BJ (cell line): Measurements from ENCODE around the gene ITSN1. TPM values are rescaled to one million over a fixed set of nuclear protein-coding genes. Genes with fewer than 3 reads are reported as not detected.

Experiments used
- CTCF ChIA-PET: fragments of 350-600 bp; formaldehyde crosslinking; extraction: SDS; loops from one replicate; lab custom pipeline; 2021; ENCODE audit warnings: antibody characterized with exemption, inconsistent platforms; lab: Yijun Ruan, JAX
- POLR2A ChIA-PET: fragments of 300-600 bp; sonication (Branson Sonifier 250); formaldehyde crosslinking; extraction: SDS; loops from one replicate; lab custom pipeline; 2021; ENCODE audit warnings: antibody characterized with exemption; lab: Charles Lee
- DNase-seq: peaks from one replicate; pipeline ENCODE4 v3.0.0-alpha.2; 2011; ENCODE audit warnings: low read depth
- H3K27me3 ChIP-seq: 2 replicates; pipeline ENCODE4 v1.6.0; 2011; ENCODE audit warnings: low read length; ENCODE audit not compliant: control insufficient read depth, insufficient read depth
- H3K36me3 ChIP-seq: 2 replicates; pipeline ENCODE4 v1.5.1; 2011; ENCODE audit warnings: low read length; ENCODE audit not compliant: control insufficient read depth, insufficient read depth
- H3K4me3 ChIP-seq: 2 replicates; pipeline ENCODE4 v1.5.1; 2011; ENCODE audit warnings: low read depth, mild to moderate bottlenecking, control low read depth, low read length
- CTCF ChIP-seq: IDR thresholded peaks from 2 replicates; pipeline ENCODE4 v1.5.1; 2011; ENCODE audit warnings: low read depth, mild to moderate bottlenecking, control low read depth, inconsistent platforms, low read length, moderate library complexity; ENCODE audit not compliant: insufficient read depth
- polyA plus RNA-seq: library from polyadenylated mRNA; depleted of rRNA; stranded (reverse); fragments of >200 nt; gene quantifications from 2 replicates; pipeline ENCODE4 v1.2.3, GENCODE V29; 2011

ITSN1 gene
- polyA plus RNA-seq, 1 experiment: 68.4 TPM

DNA sequence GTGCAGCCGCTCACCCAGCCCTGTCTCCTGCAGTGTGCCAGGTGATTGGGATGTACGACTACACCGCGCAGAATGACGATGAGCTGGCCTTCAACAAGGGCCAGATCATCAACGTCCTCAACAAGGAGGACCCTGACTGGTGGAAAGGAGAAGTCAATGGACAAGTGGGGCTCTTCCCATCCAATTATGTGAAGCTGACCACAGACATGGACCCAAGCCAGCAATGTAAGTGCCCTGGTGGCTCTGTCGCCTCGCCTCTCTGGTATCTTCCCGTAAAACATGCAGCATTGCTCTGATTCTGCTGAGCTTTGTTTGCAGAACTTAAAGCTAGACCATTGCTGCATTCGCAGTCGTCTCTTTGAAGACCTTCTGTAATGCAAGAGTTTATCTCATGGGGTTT lies 194.1 kb downstream of the ITSN1 start:
- Histone ChIP-seq H3K27me3 (no peaks in the 10 kb centered on the region), H3K36me3 (peaks cover 6% of the 10 kb centered on the region), H3K4me3 (no peak overlapping the region)
- ChIA-PET CTCF (no interaction called here), POLR2A (no interaction called here)
- DNase-seq: no peak
- no peak for TF ChIP-seq CTCF

DNA sequence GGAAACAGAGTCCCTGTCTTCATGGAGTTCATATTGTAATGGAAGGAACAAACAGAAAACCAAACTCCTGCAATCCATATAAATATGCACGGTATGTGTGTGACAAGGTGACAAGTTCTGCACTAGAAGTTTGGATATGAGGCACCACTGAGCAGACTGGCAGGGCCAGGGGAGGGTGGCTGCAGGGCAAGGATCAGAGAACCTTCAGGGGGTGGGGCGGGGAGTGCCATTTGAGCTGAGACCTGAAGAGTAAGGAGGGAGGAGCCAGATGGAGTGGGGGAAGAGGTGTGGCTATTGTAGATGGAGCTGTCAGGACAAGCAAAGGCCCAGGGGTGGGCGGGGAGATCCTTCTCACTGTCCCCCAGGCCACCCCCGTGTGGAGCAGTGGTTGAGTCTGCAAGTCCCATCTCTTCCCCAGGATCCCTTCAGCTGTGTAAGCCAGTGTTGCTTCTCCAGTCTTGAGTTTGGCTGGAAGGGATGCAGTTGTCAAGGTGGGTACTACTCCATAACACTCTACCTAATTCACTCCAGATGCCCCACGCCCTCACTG lies 196.9 kb downstream of the ITSN1 start:
- Histone ChIP-seq H3K4me3 (no peak overlapping the region), H3K27me3 (no peaks in the 10 kb centered on the region), H3K36me3 (peaks cover 4% of the 10 kb centered on the region)
- ChIA-PET POLR2A (no interaction called here), CTCF (interaction anchor here (0.8 kb wide), 1 partner anchor 14 kb away, joined by 4 read pairs; no protein-coding TSS in a partner anchor)
- no peak for DNase-seq
- no peak for TF ChIP-seq CTCF

GRCh38 chr21:33839806-33840205 lies 197.5 kb downstream of the ITSN1 start:
- Histone ChIP-seq H3K36me3 (peaks cover 4% of the 10 kb centered on the region), H3K27me3 (no peaks in the 10 kb centered on the region), H3K4me3 (no peak overlapping the region)
- ChIA-PET CTCF (interaction anchor here (0.8 kb wide), 1 partner anchor 14 kb away, joined by 4 read pairs; no protein-coding TSS in a partner anchor), POLR2A (no interaction called here)
- no peak for TF ChIP-seq CTCF
- DNase-seq: no peak

DNA sequence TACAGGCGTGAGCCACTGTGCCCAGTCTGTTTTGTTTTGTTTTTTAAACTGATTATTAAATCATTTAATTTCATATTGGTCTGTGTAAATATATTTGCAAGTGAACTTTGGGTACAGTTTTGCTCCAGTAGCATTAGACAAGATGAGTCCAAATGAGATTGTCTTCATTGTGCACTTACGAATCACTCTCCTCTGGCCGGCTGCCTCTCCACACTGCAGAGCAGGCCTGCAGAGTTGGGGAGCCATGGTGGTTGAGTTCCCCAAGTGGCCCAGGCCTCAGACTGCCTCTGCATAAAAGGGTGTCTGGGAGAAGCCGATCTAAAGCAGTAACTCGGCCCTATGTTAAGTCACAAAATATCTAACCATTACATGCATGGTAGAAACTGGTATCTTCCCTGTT lies 198.5 kb downstream of the ITSN1 start:
- ChIA-PET POLR2A (no interaction called here), CTCF (no interaction called here)
- Histone ChIP-seq H3K36me3 (peaks cover 4% of the 10 kb centered on the region), H3K4me3 (no peak overlapping the region), H3K27me3 (no peaks in the 10 kb centered on the region)
- no peak for TF ChIP-seq CTCF
- DNase-seq: no peak

- H3K36me3 ChIP-seq: peaks cover 1% of the 10 kb centered on the region
- H3K4me3 ChIP-seq: no peak overlapping the region
- POLR2A ChIA-PET: interaction anchor here (0.5 kb wide), 1 partner anchor 481 kb away, joined by 5 read pairs; no protein-coding TSS in a partner anchor
- TF ChIP-seq CTCF: no peak
- no peaks in the 10 kb centered on the region for H3K27me3 ChIP-seq
- DNase-seq: no peak
- CTCF ChIA-PET: interaction anchor here (0.9 to 2.9 kb wide), 2 partner anchors 10 to 53 kb away, joined by 3 to 10 read pairs; no protein-coding TSS in a partner anchor
Measured at GRCh38 chr21:33841561-33841960, 199.3 kb downstream of the ITSN1 start.
